ENCODE results near the gene CPA3.

The CPA3 gene

DNA sequence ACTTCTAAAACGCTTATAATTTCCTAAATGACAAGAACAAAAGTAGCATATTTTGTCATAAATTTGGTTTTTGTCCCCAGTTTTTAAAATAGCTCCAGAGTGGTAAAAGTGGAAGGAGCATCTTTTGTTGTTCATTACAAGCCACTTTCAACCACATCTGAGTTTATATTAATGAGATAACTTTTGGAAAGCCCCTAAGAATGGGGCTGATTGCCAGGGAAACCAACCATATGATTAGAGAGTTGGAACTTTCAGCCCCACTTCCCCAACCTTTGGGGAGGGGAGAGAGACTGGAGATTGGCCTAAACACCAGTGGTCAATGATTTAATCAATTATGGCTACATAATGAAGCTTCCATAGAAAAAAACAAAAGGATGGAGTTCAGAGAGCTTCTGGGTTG, 57.4 kb downstream of the CPA3 start:
- DNase-seq = no peak

- DNase-seq = no peak
These were observed 58.5 kb downstream of the CPA3 start for GRCh38 chr3:148923592-148923991.

DNA sequence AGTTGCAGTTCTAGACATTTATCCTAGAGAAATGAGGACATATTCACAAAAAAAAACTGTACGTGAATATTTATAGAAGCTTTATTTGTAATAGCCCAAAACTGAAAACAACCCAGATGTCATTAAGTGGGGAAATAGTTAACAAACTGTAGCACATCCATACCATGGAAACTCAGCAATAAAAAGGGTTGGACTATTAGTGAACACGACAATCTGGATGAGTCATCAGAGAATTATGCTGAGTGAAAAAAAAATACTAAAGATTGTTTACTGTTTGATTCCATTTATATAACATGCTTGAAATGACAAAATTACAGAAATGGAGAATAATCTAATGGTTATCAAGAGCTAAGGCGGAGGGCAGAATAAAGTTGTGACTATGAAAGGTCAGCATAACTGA, 59.5 kb downstream of the CPA3 start:
- DNase-seq = no peak

GRCh38 chr3:148925845-148926244, 60.7 kb downstream of the CPA3 start:
- DNase-seq = no peak

- no peak for DNase-seq
These were observed 65.7 kb downstream of the CPA3 start for GRCh38 chr3:148930752-148931151.

- DNase-seq = no peak
These were observed 66.5 kb downstream of the CPA3 start for GRCh38 chr3:148931574-148931973.

GRCh38 chr3:148932972-148933371, 67.9 kb downstream of the CPA3 start:
- DNase-seq = no peak

- no peak for DNase-seq
These were observed 72.6 kb downstream of the CPA3 start for GRCh38 chr3:148937467-148938255.

GRCh38 chr3:148938306-148938705, 73.2 kb downstream of the CPA3 start:
- no peak for DNase-seq

DNA sequence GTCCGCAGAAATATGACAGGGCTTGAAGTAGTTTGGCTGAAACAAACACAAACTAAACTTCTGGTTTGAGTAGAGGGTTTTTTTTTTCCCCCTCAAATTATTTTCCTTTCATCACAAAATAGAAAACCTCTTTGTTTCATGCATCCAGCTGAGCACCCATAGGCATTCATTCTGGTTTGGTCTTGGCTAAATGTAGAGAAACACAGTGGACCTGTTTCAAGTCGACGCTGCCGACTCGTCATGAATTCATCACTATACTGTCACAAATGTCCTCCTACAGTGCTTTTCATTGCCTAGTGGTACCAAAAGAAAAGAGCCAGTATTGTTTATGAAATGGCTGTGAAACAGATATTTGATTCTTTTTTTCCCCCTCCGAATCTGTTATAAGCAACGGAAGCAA, 73.8 kb downstream of the CPA3 start:
- DNase-seq = no peak

DNA sequence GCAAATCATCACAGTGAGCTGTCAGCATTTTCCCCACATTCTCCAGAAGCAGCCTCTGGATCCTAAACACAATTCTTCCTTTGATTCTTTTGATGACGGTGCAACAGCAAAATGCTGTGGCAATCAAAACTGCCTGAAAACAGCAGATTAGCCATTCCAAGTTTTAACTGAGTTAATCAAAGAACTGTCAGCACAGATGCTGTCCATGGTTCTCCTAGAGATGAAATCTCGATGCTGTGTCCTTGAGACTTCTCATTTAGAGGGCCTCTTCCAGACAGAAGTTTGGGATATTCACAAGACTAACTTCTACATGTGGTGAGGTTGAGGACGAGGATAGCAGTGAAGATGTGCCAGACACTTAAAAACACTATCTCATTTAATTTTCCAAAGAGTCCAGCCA, 75.9 kb downstream of the CPA3 start:
- no peak for DNase-seq

DNA sequence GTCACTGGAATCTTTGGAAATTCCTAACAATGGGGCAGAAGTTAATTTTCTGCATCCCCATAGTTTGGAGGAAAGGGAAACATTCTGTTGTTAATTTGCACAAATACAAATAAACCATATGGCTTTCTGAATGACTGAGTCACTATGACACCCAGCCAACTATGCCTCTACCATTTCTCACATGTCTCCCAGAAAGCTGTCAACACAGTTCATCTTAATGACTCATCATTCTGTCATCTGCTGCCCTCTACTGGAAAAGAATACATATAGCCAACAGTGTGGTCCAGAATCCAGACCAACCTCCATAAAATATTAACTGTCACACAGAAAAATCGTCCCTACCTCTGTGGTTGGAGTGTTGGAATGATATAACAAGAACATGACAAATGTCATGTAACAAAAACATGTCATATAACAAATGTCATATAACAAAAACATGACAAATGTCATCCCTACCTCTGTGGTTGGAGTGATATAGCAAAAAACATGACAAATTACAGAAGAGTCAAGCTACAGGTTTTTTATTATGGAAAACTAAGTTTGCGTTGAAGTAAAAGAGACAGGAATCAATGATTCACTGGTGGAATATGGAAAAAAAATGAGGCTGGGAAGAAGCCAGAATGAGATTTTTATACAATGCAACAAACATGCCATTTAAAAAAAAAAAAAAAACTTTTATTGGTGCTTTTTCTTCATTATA, 78.6 kb downstream of the CPA3 start:
- peak; percentile 80 for DNase-seq

- DNase-seq = no peak
These were observed 80.0 kb downstream of the CPA3 start for GRCh38 chr3:148945116-148945515.
